Measurements from ENCODE around the gene ITPRIP.

DNA sequence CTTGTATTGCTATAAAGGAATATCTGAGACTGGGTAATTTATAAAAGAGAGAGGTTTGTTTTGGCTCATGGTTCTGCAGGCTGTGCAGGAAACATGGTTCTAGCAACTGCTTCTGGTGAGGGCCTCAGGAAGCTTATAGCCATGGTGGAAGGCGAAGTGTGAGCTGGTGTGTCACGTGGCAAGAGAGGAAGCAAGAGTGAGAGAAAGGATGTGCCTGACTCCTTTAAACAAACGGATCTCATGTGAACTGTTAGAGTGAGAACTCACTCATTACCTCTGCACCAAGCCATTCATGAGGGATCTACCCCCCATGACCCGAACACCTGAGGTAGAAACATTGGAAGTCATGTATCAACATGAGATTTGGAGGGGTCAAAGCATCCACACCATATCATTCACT lies 7.7 kb upstream of the ITPRIP start:
- TF ChIP-seq, protein P1, sequence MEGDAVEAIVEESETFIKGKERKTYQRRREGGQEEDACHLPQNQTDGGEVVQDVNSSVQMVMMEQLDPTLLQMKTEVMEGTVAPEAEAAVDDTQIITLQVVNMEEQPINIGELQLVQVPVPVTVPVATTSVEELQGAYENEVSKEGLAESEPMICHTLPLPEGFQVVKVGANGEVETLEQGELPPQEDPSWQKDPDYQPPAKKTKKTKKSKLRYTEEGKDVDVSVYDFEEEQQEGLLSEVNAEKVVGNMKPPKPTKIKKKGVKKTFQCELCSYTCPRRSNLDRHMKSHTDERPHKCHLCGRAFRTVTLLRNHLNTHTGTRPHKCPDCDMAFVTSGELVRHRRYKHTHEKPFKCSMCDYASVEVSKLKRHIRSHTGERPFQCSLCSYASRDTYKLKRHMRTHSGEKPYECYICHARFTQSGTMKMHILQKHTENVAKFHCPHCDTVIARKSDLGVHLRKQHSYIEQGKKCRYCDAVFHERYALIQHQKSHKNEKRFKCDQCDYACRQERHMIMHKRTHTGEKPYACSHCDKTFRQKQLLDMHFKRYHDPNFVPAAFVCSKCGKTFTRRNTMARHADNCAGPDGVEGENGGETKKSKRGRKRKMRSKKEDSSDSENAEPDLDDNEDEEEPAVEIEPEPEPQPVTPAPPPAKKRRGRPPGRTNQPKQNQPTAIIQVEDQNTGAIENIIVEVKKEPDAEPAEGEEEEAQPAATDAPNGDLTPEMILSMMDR (IDR thresholded peaks at IDR 0.05), result no peak
- no peak for TF ChIP-seq POLR2A (IDR thresholded peaks at IDR 0.05)
